DOHH2 (cell line): Measurements from ENCODE around the gene ITPR2.

Experiments
- CTCF ChIP-seq: fragments of 200-600 bp; sonication (generic); IDR thresholded peaks from one replicate; pipeline ENCODE4 v1.5.1; 2014; ENCODE audit warnings: antibody characterized with exemption, mild to moderate bottlenecking, low read depth, low read length; ENCODE audit not compliant: poor library complexity, severe bottlenecking
- EZH2phosphoT487 ChIP-seq: fragments of 200-600 bp; sonication (generic); IDR thresholded peaks from 2 replicates; pipeline ENCODE4 v1.6.1; 2017; ENCODE audit warnings: borderline replicate concordance, mild to moderate bottlenecking, antibody characterized with exemption, low read length, moderate library complexity, mixed read lengths

- TF ChIP-seq CTCF (no peak), EZH2phosphoT487 (no peak)
Measured at GRCh38 chr12:26309634-26310033, 523.4 kb downstream of the ITPR2 start.
